ENCODE results near the gene SEMA4D. TPM values are rescaled to one million over a fixed set of nuclear protein-coding genes. Genes with fewer than 3 reads are reported as not detected.

Gene SEMA4D
- total and polyA plus RNA-seq, 9 of the 15 experiments (the other 6 are each of a cell fraction or from before 2014, with no cell fraction given) = 0.38 to 5.1 (median 1.8) TPM

GRCh38 chr9:89440046-89440445 lies 57.9 kb downstream of the SEMA4D start (continued):
- TF ChIP-seq, protein P1, sequence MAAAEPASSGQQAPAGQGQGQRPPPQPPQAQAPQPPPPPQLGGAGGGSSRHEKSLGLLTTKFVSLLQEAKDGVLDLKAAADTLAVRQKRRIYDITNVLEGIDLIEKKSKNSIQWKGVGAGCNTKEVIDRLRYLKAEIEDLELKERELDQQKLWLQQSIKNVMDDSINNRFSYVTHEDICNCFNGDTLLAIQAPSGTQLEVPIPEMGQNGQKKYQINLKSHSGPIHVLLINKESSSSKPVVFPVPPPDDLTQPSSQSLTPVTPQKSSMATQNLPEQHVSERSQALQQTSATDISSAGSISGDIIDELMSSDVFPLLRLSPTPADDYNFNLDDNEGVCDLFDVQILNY (CRISPR knock-in tag; IDR thresholded peaks at IDR 0.05) = no peak
- no peak for TF ChIP-seq ZNF695 (CRISPR knock-in tag; IDR thresholded peaks at IDR 0.05)

DNA sequence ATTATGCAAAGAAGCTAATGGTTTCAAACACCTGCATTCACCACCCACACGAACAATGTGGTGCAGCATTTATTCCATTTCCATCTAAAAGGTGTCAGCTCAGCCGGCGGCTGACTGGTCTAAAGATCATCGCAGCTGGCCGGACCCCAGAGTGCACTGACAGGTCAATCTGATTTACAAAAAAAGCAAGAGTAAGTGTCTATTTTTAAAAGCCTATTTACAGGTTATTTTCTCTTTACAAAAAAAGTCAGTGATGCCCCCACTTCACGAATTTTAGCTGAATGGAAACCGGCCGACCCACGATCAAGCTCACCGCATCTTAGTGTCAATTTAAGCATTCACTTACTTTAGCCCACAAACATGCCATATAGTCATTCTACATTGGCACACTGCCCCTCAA lies 58.3 kb downstream of the SEMA4D start:
- no peak for FAIRE-seq
- Histone ChIP-seq H2AFZ (ENCODE audit: low read depth, low read length) (no peak overlapping the region), H3K27me3 (ENCODE audit: control insufficient read depth in 2 of 2, insufficient read depth in 2 of 2, low read length in 2 of 2) (peaks cover 4 to 60% of the 10 kb centered on the region in 2 experiments; a peak in 4 of 5 replicates), H3K4me1 (replicated peaks in 1 of 2; ENCODE audit: control insufficient read depth in 2 of 2, insufficient read depth in 2 of 2, low read length in 2 of 2) (no peaks in the 10 kb centered on the region), H3K4me2 (ENCODE audit: insufficient read depth, low read length) (no peak overlapping the region), H3K36me3 (ENCODE audit: control insufficient read depth, insufficient read depth, low read length) (no peaks in the 10 kb centered on the region), H3K9me3 (replicated peaks; ENCODE audit: control insufficient read depth, insufficient read depth, low read depth, low read length) (no peaks in the 10 kb centered on the region), H3K4me3 (no peak overlapping the region), H3K79me2 (ENCODE audit: control insufficient read depth, insufficient read depth, low read length) (no peaks in the 10 kb centered on the region), H3K27ac (ENCODE audit: extremely low read depth, low read depth, low read length) (no peak overlapping the region), H4K20me1 (replicated peaks; ENCODE audit: control insufficient read depth, insufficient read depth, low read length) (peaks cover 6% of the 10 kb centered on the region; the same call in 1 of the 2 replicates), H3K9ac (ENCODE audit: insufficient read depth in 1 of 2, low read depth in 2 of 2, low read length in 2 of 2) (no peak overlapping the region), H3K9me1 (ENCODE audit: control insufficient read depth, insufficient read depth, low read length) (no peaks in the 10 kb centered on the region)
- WGBS (ENCODE audit: insufficient coverage, low coverage, missing lambda C conversion rate) = 7% methylated on average over 10 of the region's 10 CpGs
- no peak for TF ChIP-seq ZNF354B (CRISPR knock-in tag; IDR thresholded peaks at IDR 0.05)
- no peak for TF ChIP-seq HLTF (IDR thresholded peaks at IDR 0.05)
- no peak for TF ChIP-seq CUX1 (CRISPR knock-in tag; IDR thresholded peaks at IDR 0.05)
- no peak for TF ChIP-seq CBFA2T3 (IDR thresholded peaks at IDR 0.05)
- no peak for TF ChIP-seq YBX1 (IDR thresholded peaks at IDR 0.05)
- no peak for DNase-seq (ENCODE audit: extremely low read depth in 1 of 4, low spot score in 3 of 4)
- in situ Hi-C loops (cut with MboI) (no loop called here), intact Hi-C loops (cut with micrococcal nuclease) (no loop called here)
- CTCF ChIA-PET (ENCODE audit: low intra/inter-chr PET ratio) = no interaction called here
- no peak for ATAC-seq
- no TSS peak for BruUV-seq (replicated peaks)
- POLR2A ChIA-PET = interaction anchor here (0.5 kb wide), 1 partner anchor 25 kb away, joined by 3 read pairs; no protein-coding TSS in a partner anchor

Data from K562 (cell line).